ENCODE results near the gene POLD3. TPM values are rescaled to one million over a fixed set of nuclear protein-coding genes. Genes with fewer than 3 reads are reported as not detected.

POLD3 gene
- total and polyA plus RNA-seq, 2 of the 8 experiments (the other 6 are each of a cell fraction or from before 2014, with no cell fraction given) = 18.1 to 29.3 TPM

DNA sequence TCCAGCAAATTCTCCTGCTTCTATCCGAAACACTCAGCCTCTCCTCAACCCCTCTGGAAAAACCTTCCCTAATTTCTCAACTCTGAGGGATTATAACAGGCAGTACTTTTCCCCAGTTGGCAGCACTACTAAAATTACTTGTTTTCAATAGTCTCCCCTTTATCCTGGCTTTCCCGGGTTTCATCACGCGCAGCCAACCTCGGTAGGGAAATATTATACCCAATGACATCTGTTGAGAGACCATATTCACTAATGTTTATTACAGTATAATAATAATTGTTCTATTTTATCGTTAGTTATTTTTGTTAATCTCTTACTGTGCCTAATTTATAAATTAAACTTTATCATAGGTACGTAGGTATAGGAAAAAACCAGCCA is 330 bp upstream of the POLD3 start:
- H4K91ac ChIP-seq (replicated peaks; ENCODE audit: insufficient read length, low read length) = no peak overlapping the region
- peaks cover 0 to 6% (median 0%) of the 10 kb centered on the region in 4 experiments; a peak in 1 of 8 replicates for H3K36me3 ChIP-seq (ENCODE audit: control insufficient read depth in 2 of 4, insufficient read depth in 4 of 4, low read length in 3 of 4)
- POLR2A ChIA-PET (ENCODE audit: partially characterized antibody) = interaction anchor here (0.8 to 2.0 kb wide), 7 partner anchors 9 to 143 kb away, joined by 3 to 12 read pairs (median 4); partner anchors contain the start of gene LIPT2
- peak overlapping the region; percentile 98 for H2AFZ ChIP-seq (ENCODE audit: low read length)
- H3K79me2 ChIP-seq (ENCODE audit: control insufficient read depth in 1 of 2, insufficient read depth in 2 of 2, low read length in 2 of 2) = peaks cover 0 to 21% of the 10 kb centered on the region in 2 experiments; a peak in 2 of 4 replicates
- H2BK20ac ChIP-seq (ENCODE audit: low read length) = no peak overlapping the region
- no peak overlapping the region for H3K27ac ChIP-seq (ENCODE audit: low read depth, low read length)
- no peak overlapping the region for H3K18ac ChIP-seq (ENCODE audit: extremely low read depth, low read length)
- H3K4me2 ChIP-seq (ENCODE audit: insufficient read depth in 1 of 2, low read depth in 2 of 2, low read length in 2 of 2) = peak overlapping the region; percentile 70 to 84
- peaks cover 4% of the 10 kb centered on the region for H3K23me2 ChIP-seq (ENCODE audit: low read depth, low read length)
- H3K23ac ChIP-seq (ENCODE audit: insufficient read length) = no peak overlapping the region
- TF ChIP-seq GTF2F1 (IDR thresholded peaks at IDR 0.05; ENCODE audit: borderline replicate concordance, low read depth, low read length) (no peak), CEBPB (IDR thresholded peaks at IDR 0.05; ENCODE audit: low read depth, low read length) (no peak)
- H3K4me3 ChIP-seq (ENCODE audit: extremely low read depth in 1 of 4, insufficient read depth in 2 of 4, low read depth in 3 of 4, low read length in 4 of 4) = peak overlapping the region; percentile 93 to 99 (median 97); a peak in 7 of 8 replicates
- no peak overlapping the region for H4K5ac ChIP-seq (ENCODE audit: insufficient read length, low read depth, low read length)
- no peak overlapping the region for H2BK12ac ChIP-seq (ENCODE audit: low read depth, low read length)
- no peak overlapping the region for H3K14ac ChIP-seq (ENCODE audit: insufficient read length)
- H4K8ac ChIP-seq (ENCODE audit: extremely low read depth, insufficient read depth, low read length) = no peak overlapping the region
- H3K9me3 ChIP-seq (ENCODE audit: insufficient read depth in 2 of 2, low read depth in 1 of 2, low read length in 1 of 2) = no peaks in the 10 kb centered on the region
- no peaks in the 10 kb centered on the region; a peak in 1 of 7 replicates for H3K4me1 ChIP-seq (replicated peaks in 1 of 4; ENCODE audit: control insufficient read depth in 3 of 4, insufficient read depth in 4 of 4, low read length in 3 of 4)
- no peak overlapping the region for H3K56ac ChIP-seq (replicated peaks; ENCODE audit: insufficient read length, low read depth, low read length)
- H2BK15ac ChIP-seq (ENCODE audit: low read length) = no peak overlapping the region
- H3K4ac ChIP-seq (replicated peaks; ENCODE audit: insufficient read length, low read depth, low read length) = no peak overlapping the region
- peak overlapping the region in 2 of 4 experiments; percentile 27 to 38; a peak in 2 of 7 replicates for H3K9ac ChIP-seq (replicated peaks in 1 of 4; ENCODE audit: extremely low read depth in 1 of 4, low read depth in 3 of 4, low read length in 3 of 4)
- WGBS, 2 experiments (ENCODE audit: extremely low coverage in 1 of 2, insufficient coverage in 1 of 2, insufficient read length in 1 of 2, insufficient replicate concordance in 2 of 2, low coverage in 1 of 2, low lambda C conversion rate in 2 of 2, missing lambda C conversion rate in 1 of 2) = 31% methylated on average over 7 of the region's 7 CpGs; no CpG with 5 or more reads in 1 of the 2 experiments
- no peak for DNase-seq (ENCODE audit: low read depth in 1 of 2, low spot score in 2 of 2)
- no peak overlapping the region for H2AK5ac ChIP-seq (ENCODE audit: low read depth, low read length)
- H3K27me3 ChIP-seq (replicated peaks in 1 of 4; ENCODE audit: control insufficient read depth in 3 of 4, extremely low read depth in 1 of 4, insufficient read depth in 3 of 4, low read length in 3 of 4) = no peaks in the 10 kb centered on the region
- H2BK120ac ChIP-seq (replicated peaks; ENCODE audit: low read depth, low read length) = no peak overlapping the region
- no peak overlapping the region for H2BK5ac ChIP-seq (ENCODE audit: low read depth, low read length)
- FAIRE-seq = no peak
- no peaks in the 10 kb centered on the region for H4K20me1 ChIP-seq (replicated peaks in 1 of 2; ENCODE audit: control insufficient read depth in 1 of 2, insufficient read depth in 2 of 2, low read length in 2 of 2)
- CTCF ChIA-PET (ENCODE audit: partially characterized antibody) = interaction anchor here (0.8 to 2.0 kb wide), 3 partner anchors 20 to 140 kb away, joined by 3 to 5 read pairs (median 4); no protein-coding TSS in a partner anchor
- peaks cover 3% of the 10 kb centered on the region; the same call in 1 of the 2 replicates for H3K79me1 ChIP-seq (ENCODE audit: low read depth, low read length)
